HepG2 (cell line): ENCODE measurements around the gene PDIA2. TPM values are rescaled to one million over a fixed set of nuclear protein-coding genes. Genes with fewer than 3 reads are reported as not detected.
A peak's percentile ranks its signal among the peaks of the same experiment; 100 is the strongest.

ENCODE experiments used
- ATAC-seq: fragments of 200-7000 bp; cut with Tn5 transposase; 3 replicates; pipeline ENCODE4 v1.9.1; 2020; ENCODE audit warnings: mild to moderate bottlenecking, moderate library complexity
- BruUV-seq: library from RNA; stranded (reverse); fragments of 400-500 nt; replicated peaks from 2 replicates; lab custom pipeline; 2021; lab: Mats Ljungman, UMichigan
- CTCF ChIA-PET: fragments of 300-600 bp; formaldehyde crosslinking; extraction: SDS; loops from one replicate; lab custom pipeline; 2021; ENCODE audit warnings: low total read pairs, inconsistent platforms, low intra/inter-chr PET ratio; lab: Yijun Ruan, JAX
- POLR2A ChIA-PET: fragments of 350-600 bp; sonication (Branson Sonifier 250); formaldehyde crosslinking; loops from one replicate; lab custom pipeline; 2020; ENCODE audit warnings: antibody characterized with exemption, inconsistent platforms; lab: Yijun Ruan, JAX
- DNase-seq: peaks from one replicate; pipeline ENCODE4 v3.0.0-alpha.2; 2015; ENCODE audit warnings: low spot score
- FAIRE-seq: peaks from 3 replicates; lab custom pipeline; 2011; peaks lifted over from hg19 to GRCh38; lab: Jason Lieb, UNC
- H2AFZ ChIP-seq: one replicate; pipeline ENCODE4 v1.6.1; 2011; ENCODE audit warnings: low read length, inconsistent platforms
- H3K27ac ChIP-seq: fragments of 300-600 bp; 3 replicates; pipeline ENCODE4 v1.8.0; 2011; ENCODE audit warnings: mixed run types, mild to moderate bottlenecking, mixed read lengths, low read length, inconsistent platforms; ENCODE audit not compliant: insufficient read depth; ENCODE audit errors: extremely low read length
- H3K27me3 ChIP-seq, 2 experiments: fragments of 200-600 bp in 1 of 2; 2 replicates in 1 of 2; 3 replicates in 1 of 2; pipeline versions ENCODE4 v1.6.0 to v1.8.0; 2011; ENCODE audit warnings: low read length in 2 of 2, mild to moderate bottlenecking in 2 of 2, moderate library complexity in 2 of 2, inconsistent platforms in 1 of 2; ENCODE audit not compliant: insufficient read depth in 2 of 2, control insufficient read depth in 1 of 2
- H3K36me3 ChIP-seq, 2 experiments: fragments of 200-600 bp in 1 of 2; replicated peaks in 1 of 2; 2 replicates in 1 of 2; 3 replicates in 1 of 2; pipeline versions ENCODE4 v1.5.1 to v1.8.0; 2011; ENCODE audit warnings: low read length in 2 of 2, inconsistent platforms in 1 of 2; ENCODE audit not compliant: insufficient read depth in 2 of 2, control insufficient read depth in 1 of 2
- H3K4me1 ChIP-seq: 2 replicates; pipeline ENCODE4 v1.5.1; 2012; ENCODE audit warnings: low read length, inconsistent platforms; ENCODE audit not compliant: insufficient read depth
- H3K4me2 ChIP-seq: 2 replicates; pipeline ENCODE4 v1.6.0; 2011; ENCODE audit warnings: low read depth, low read length, inconsistent platforms
- H3K4me3 ChIP-seq, 3 experiments: fragments of 200-600 bp in 1 of 3; sonication (generic), shearing (Covaris generic) in 1 of 3; replicated peaks in 1 of 3; 2 replicates each; pipeline ENCODE4 v1.5.1; 2011 to 2016; ENCODE audit warnings: low read length in 3 of 3, inconsistent platforms in 2 of 3, low read depth in 2 of 3, mild to moderate bottlenecking in 2 of 3, control low read depth in 1 of 3, mixed read lengths in 1 of 3; ENCODE audit not compliant: insufficient read depth in 1 of 3
- H3K79me2 ChIP-seq: one replicate; pipeline ENCODE4 v1.6.1; 2011; ENCODE audit warnings: low read length, inconsistent platforms; ENCODE audit not compliant: insufficient read depth
- H3K9ac ChIP-seq: 2 replicates; pipeline ENCODE4 v1.6.0; 2011; ENCODE audit warnings: mild to moderate bottlenecking, low read depth, low read length, inconsistent platforms; ENCODE audit not compliant: insufficient read depth
- H3K9me3 ChIP-seq: 2 replicates; pipeline ENCODE4 v1.5.1; 2012; ENCODE audit warnings: mild to moderate bottlenecking, low read length
- H4K20me1 ChIP-seq: 2 replicates; pipeline ENCODE4 v1.6.0; 2011; ENCODE audit warnings: inconsistent platforms, mild to moderate bottlenecking, low read length, moderate library complexity; ENCODE audit not compliant: insufficient read depth
- FOSL2 ChIP-seq: sonication (generic); formaldehyde crosslinking; IDR thresholded peaks from 2 replicates; pipeline ENCODE4 v1.4.0; 2020; ENCODE audit warnings: missing genetic modification reagents
- SOX13 ChIP-seq, 3 experiments: fragments of 450-650 bp in 1 of 3; sonication (generic) in 1 of 3; formaldehyde crosslinking in 1 of 3; IDR thresholded peaks in 2 of 3; conservative IDR thresholded peaks in 1 of 3; 2 replicates each; pipeline versions ENCODE4 v1.5.0 to v1.6.1; 2016 to 2020; ENCODE audit warnings: antibody characterized with exemption in 1 of 3, mild to moderate bottlenecking in 1 of 3, missing compliant biosample characterization in 1 of 3, missing genetic modification reagents in 1 of 3, moderate library complexity in 1 of 3
- ZNF501 ChIP-seq: sonication (generic); formaldehyde crosslinking; IDR thresholded peaks from 2 replicates; pipeline ENCODE4 v1.5.1; 2020; ENCODE audit warnings: mild to moderate bottlenecking, moderate library complexity, missing genetic modification reagents
- WGBS: methylation state at CpG from one replicate; pipeline ENCODE4 v1.1.6; 2017; ENCODE audit warnings: low lambda C conversion rate; 5-methylcytosine and 5-hydroxymethylcytosine counted together
- in situ Hi-C: cut with HindIII; loops from 2 replicates; pipeline ENCODE4 v1.10.0; 2017; ENCODE audit warnings: low pct_unique_long_range_greater_than_20kb; ENCODE audit not compliant: extremely low pct_ligation_motif_present
- intact Hi-C: fragments of 100-400 bp; cut with micrococcal nuclease; formaldehyde crosslinking; loops from one replicate; pipeline ENCODE4 v1.10.0; 2022; ENCODE audit not compliant: unreplicated experiment
- polyA plus RNA-seq, 8 experiments: library from polyadenylated mRNA; depleted of rRNA in 3 of 8; stranded (reverse) in 7 of 8; unstranded in 1 of 8; fragments of >200 nt; fragmentation: Illumina TruSeq in 4 of 8; extraction: Trizol in 4 of 8; gene quantifications; 2 replicates each; pipeline versions ENCODE4 v1.2.1 to v1.2.3, GENCODE V29; 2011 to 2016; ENCODE audit warnings: low read depth in 4 of 8, missing spikeins in 1 of 8, mixed read lengths in 1 of 8; ENCODE audit not compliant: insufficient read depth in 1 of 8
- total RNA-seq, 5 experiments: library from RNA; depleted of rRNA; stranded (reverse); fragments of >200 nt; fragmentation: Illumina TruSeq; extraction: Trizol; gene quantifications; 2 replicates each; pipeline ENCODE4 v1.2.3, GENCODE V29; 2016; ENCODE audit warnings: low read depth in 1 of 5
- TF ChIP-seq, protein P1 (sequence below): sonication (generic); formaldehyde crosslinking; IDR thresholded peaks from 2 replicates; pipeline ENCODE4 v1.5.1; 2020; ENCODE audit warnings: mild to moderate bottlenecking, missing genetic modification reagents, moderate library complexity

The PDIA2 gene
- total and polyA plus RNA-seq, 2 of the 13 experiments (the other 11 are each of a cell fraction or from before 2014, with no cell fraction given), result 0.35 to 1.9 TPM

DNA sequence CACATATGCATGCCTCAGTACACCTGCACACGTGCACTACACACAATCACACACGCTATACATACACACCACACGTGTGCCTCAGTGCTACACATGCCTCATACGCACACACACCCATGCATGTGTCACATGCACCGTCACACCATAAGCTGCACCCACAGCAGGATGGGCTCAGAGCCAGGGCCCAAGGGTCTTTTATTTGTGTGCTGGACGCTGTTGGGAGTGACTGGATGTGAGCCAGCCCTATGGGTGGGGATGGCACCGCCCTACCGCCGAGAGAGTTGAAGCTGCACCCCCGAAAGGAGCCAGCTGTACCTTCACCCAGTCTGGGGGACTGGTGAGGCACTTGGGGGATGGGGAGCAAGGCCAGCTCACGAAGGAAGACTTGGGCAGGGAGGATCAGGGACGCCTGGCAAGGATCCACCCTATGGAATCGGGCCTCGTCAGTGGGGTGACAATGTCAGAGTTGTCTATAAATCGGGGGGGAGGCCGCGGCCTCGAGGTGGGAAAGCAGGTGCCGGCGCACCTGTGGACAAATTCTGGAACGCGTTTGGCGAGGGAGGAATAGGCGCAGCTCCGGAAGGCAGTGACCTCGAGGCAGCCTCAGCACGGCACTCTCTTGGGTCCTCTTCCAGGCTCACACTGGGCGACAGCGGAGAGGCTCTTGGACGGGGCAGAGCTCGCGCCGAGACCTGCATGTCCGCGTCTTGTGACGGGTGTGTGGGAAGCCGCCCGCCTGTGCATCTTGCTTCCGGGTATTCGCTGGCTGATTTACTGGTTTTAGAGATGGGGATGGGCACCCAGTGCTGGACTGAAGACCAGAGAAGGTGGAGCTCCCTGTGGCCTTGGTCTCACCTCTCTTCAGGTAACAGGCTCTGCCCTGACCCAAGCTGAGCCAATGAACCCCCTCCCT, 14.6 kb upstream of the PDIA2 start (continued):
- TF ChIP-seq, protein P1, sequence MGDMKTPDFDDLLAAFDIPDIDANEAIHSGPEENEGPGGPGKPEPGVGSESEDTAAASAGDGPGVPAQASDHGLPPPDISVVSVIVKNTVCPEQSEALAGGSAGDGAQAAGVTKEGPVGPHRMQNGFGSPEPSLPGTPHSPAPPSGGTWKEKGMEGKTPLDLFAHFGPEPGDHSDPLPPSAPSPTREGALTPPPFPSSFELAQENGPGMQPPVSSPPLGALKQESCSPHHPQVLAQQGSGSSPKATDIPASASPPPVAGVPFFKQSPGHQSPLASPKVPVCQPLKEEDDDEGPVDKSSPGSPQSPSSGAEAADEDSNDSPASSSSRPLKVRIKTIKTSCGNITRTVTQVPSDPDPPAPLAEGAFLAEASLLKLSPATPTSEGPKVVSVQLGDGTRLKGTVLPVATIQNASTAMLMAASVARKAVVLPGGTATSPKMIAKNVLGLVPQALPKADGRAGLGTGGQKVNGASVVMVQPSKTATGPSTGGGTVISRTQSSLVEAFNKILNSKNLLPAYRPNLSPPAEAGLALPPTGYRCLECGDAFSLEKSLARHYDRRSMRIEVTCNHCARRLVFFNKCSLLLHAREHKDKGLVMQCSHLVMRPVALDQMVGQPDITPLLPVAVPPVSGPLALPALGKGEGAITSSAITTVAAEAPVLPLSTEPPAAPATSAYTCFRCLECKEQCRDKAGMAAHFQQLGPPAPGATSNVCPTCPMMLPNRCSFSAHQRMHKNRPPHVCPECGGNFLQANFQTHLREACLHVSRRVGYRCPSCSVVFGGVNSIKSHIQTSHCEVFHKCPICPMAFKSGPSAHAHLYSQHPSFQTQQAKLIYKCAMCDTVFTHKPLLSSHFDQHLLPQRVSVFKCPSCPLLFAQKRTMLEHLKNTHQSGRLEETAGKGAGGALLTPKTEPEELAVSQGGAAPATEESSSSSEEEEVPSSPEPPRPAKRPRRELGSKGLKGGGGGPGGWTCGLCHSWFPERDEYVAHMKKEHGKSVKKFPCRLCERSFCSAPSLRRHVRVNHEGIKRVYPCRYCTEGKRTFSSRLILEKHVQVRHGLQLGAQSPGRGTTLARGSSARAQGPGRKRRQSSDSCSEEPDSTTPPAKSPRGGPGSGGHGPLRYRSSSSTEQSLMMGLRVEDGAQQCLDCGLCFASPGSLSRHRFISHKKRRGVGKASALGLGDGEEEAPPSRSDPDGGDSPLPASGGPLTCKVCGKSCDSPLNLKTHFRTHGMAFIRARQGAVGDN (CRISPR knock-in tag), result peak; percentile 54
- TF ChIP-seq ZNF501 (CRISPR knock-in tag), result no peak
- TF ChIP-seq SOX13 (IDR thresholded peaks at IDR 0.05), result no peak
- TF ChIP-seq SOX13 (CRISPR knock-in tag; conservative IDR thresholded peaks at IDR 0.05 in 1 of 2, IDR thresholded peaks at IDR 0.05 in 1 of 2), result no peak

DNA sequence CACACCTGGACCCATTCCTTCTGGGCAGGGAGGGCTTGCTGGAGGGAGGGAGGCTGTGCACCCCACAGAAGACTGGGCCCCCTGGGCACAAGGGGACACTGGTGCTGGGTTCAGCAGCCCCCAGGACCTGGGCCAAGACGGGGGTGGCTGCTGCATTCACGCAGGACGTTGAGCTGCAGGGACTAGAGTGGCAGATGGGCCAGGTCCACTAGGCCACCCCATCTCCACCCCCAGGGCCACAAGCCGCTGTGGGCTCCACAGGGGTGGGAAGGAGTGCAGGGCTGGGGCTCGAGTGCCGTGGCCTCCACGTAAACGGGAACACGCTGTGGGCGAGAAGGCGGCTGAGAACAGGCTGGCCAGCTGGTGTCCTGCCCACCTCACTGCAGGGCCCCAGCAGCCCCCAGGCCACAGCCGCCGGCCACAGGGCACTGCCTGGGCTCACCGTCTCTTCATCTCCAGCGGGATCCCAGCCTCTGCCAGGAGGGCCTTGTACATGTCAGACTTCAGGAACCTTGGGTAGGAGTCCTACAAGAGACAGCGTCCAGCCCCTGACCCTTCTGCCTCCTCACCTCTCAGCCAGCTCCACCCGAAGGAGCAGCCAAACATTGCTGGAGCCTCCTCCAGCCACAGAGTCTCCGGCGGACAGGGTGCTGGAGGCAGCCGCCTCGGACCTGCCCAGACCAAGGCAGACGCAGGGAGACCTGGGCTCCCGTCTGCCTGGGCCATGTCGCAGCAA, 13.7 kb upstream of the PDIA2 start:
- no peak for TF ChIP-seq FOSL2 (CRISPR knock-in tag)
- TF ChIP-seq, protein P1 (CRISPR knock-in tag), result peak; percentile 20; the same call in 1 of the 2 replicates
- ChIA-PET POLR2A (interaction anchor here (0.5 kb wide), 1 partner anchor 84 kb away, joined by 3 read pairs; the partner anchor contains the start of gene AXIN1), CTCF (no interaction called here)
- H4K20me1 ChIP-seq, result no peaks in the 10 kb centered on the region
- 26% methylated on average over 6 of the region's 24 CpGs for WGBS
- H3K4me2 ChIP-seq, result peak overlapping the region; percentile 73
- H3K9me3 ChIP-seq, result no peaks in the 10 kb centered on the region
- H2AFZ ChIP-seq, result no peak overlapping the region
- ATAC-seq (peak; percentile 5), FAIRE-seq (no peak), DNase-seq (no peak)
- intact Hi-C loops, result no loop called here
- in situ Hi-C loops, result no loop called here
- no peak overlapping the region for H3K9ac ChIP-seq
- H3K27me3 ChIP-seq, result peaks cover 21 to 56% of the 10 kb centered on the region in 2 experiments; a peak in 4 of 5 replicates
- H3K36me3 ChIP-seq, result no peaks in the 10 kb centered on the region
- H3K79me2 ChIP-seq, result no peaks in the 10 kb centered on the region
- H3K27ac ChIP-seq, result no peak overlapping the region
- peak overlapping the region in 1 of 3 experiments; percentile 44; a peak in 1 of 6 replicates for H3K4me3 ChIP-seq
- BruUV-seq, result no TSS peak
- H3K4me1 ChIP-seq, result peaks cover 37% of the 10 kb centered on the region
